Ovary (tissue), 9 donors: Measurements from ENCODE around the gene POLR3B. TPM values are rescaled to one million over a fixed set of nuclear protein-coding genes. Genes with fewer than 3 reads are reported as not detected.

ENCODE experiments used
- DNase-seq, 5 donors: peaks; one replicate each; pipeline ENCODE4 v3.0.0-alpha.2; 2019 to 2020
- H3K27ac ChIP-seq, 2 donors: fragments of 200-600 bp; one replicate each; pipeline versions ENCODE4 v1.5.1 to v1.8.0; 2019 to 2022
- H3K27me3 ChIP-seq: fragments of 200-600 bp; one replicate; pipeline ENCODE4 v1.8.0; 2022
- H3K36me3 ChIP-seq: fragments of 200-600 bp; sonication (generic); one replicate; pipeline ENCODE4 v1.5.1; 2019
- H3K4me1 ChIP-seq: one replicate; pipeline ENCODE4 v1.8.1; 2013; ENCODE audit warnings: mild to moderate bottlenecking, moderate library complexity; ENCODE audit not compliant: insufficient read depth
- H3K4me3 ChIP-seq: fragments of 200-600 bp; sonication (generic); one replicate; pipeline ENCODE4 v1.5.1; 2017
- H3K9me3 ChIP-seq, 2 donors: fragments of 200-600 bp in 1 of 2; sonication (generic) in 1 of 2; one replicate each; pipeline versions ENCODE4 v1.5.1 to v1.8.1; 2013 to 2019; ENCODE audit warnings: mild to moderate bottlenecking in 1 of 2, moderate library complexity in 1 of 2
- CTCF ChIP-seq, 3 donors: fragments of 450-650 bp in 2 of 3; fragments of 200-600 bp in 1 of 3; IDR thresholded peaks; one replicate each; pipeline versions ENCODE4 v1.5.1 to v1.8.0; 2016 to 2022; ENCODE audit warnings: antibody characterized with exemption in 3 of 3, mild to moderate bottlenecking in 1 of 3
- EP300 ChIP-seq: sonication (generic); formaldehyde crosslinking; IDR thresholded peaks from one replicate; pipeline ENCODE4 v1.6.1; 2017; ENCODE audit warnings: antibody characterized with exemption
- POLR2A ChIP-seq: fragments of 450-650 bp; IDR thresholded peaks from one replicate; pipeline ENCODE4 v1.6.1; 2017; ENCODE audit warnings: antibody characterized with exemption, mild to moderate bottlenecking, moderate library complexity
- WGBS, 3 donors: extraction: QIAGEN DNeasy Blood & Tissue Kit in 1 of 3; methylation state at CpG; one replicate each; pipeline versions ENCODE4 v1.1.5 to v1.1.7; 2013 to 2017; 5-methylcytosine and 5-hydroxymethylcytosine counted together
- intact Hi-C, 4 donors: fragments of 100-400 bp; cut with DNase I; formaldehyde crosslinking; loops; one replicate each; pipeline versions ENCODE4 v1.11.0 to v1.15.1; 2022 to 2023
- polyA plus RNA-seq, 2 donors: library from polyadenylated mRNA; stranded (reverse); fragments of 200-250 nt in 1 of 2; fragments of 350-450 nt in 1 of 2; fragmentation: Illumina TruSeq in 1 of 2; extraction: RNeasy Lipid Tissue Mini Kit (QIAGEN cat#74804) in 1 of 2; gene quantifications; one replicate each; pipeline ENCODE4 v1.2.3, GENCODE V29; 2013 to 2014
- total RNA-seq, 7 donors: library from RNA; depleted of rRNA in 2 of 7; stranded (reverse); fragments of >200 nt in 2 of 7; fragmentation: NEBNext Ultra II Directional in 3 of 7; extraction: Animal tissue kit (Norgen Biotek cat#: 25700) in 3 of 7; gene quantifications; one replicate each; pipeline versions ENCODE4 v1.1.0 to v1.2.4, GENCODE V29; 2016 to 2023
- donor health status: DM: no; HTN: no; CAD: no; lungs with moderate emphysema.
- donor health status: DM: no; HTN: no; CAD: no.
- donor health status: Bipolar disorder and iron deficiency.
- donor health status: DM: yes; HTN: yes; CAD: no.
- donor health status: DM: no; HTN: no; CAD: no.
- donor health status: DM: yes; HTN: yes; CAD: no.

POLR3B gene
- total and polyA plus RNA-seq, 9 donors, result 3.1 to 15.7 (median 9.7) TPM

GRCh38 chr12:106493531-106493930, 136.0 kb downstream of the POLR3B start:
- Histone ChIP-seq H3K36me3 (no peaks in the 10 kb centered on the region), H3K27ac (no peak overlapping the region), H3K27me3 (no peaks in the 10 kb centered on the region), H3K9me3 (no peaks in the 10 kb centered on the region), H3K4me1 (no peaks in the 10 kb centered on the region), H3K4me3 (no peak overlapping the region)
- DNase-seq, result no peak
- intact Hi-C loops, result no loop called here
- no peak for TF ChIP-seq EP300
- WGBS, 3 donors, result 74 to 86% (median 83%) methylated on average over 4 of the region's 4 CpGs

- no peak for DNase-seq
- 66 to 70% (median 70%) methylated on average over 5 of the region's 5 CpGs for WGBS, 3 donors
- H3K4me3 ChIP-seq, result no peak overlapping the region
- no peak for TF ChIP-seq CTCF (IDR thresholded peaks at IDR 0.05)
- TF ChIP-seq POLR2A, result no peak
- no peak for TF ChIP-seq EP300
- H3K4me1 ChIP-seq, result no peaks in the 10 kb centered on the region
- no peaks in the 10 kb centered on the region for H3K27me3 ChIP-seq
- H3K9me3 ChIP-seq, result no peaks in the 10 kb centered on the region
- no peak overlapping the region for H3K27ac ChIP-seq
- intact Hi-C loops, result no loop called here
- H3K36me3 ChIP-seq, result no peaks in the 10 kb centered on the region
Observed at GRCh38 chr12:106495354-106495965, 137.9 kb downstream of the POLR3B start.

- Histone ChIP-seq H3K9me3 (no peaks in the 10 kb centered on the region), H3K27ac (no peak overlapping the region), H3K4me3 (no peak overlapping the region), H3K4me1 (no peaks in the 10 kb centered on the region), H3K27me3 (no peaks in the 10 kb centered on the region), H3K36me3 (no peaks in the 10 kb centered on the region)
- WGBS, 3 donors, result 53 to 56% (median 56%) methylated on average over 7 of the region's 7 CpGs
- intact Hi-C loops, result no loop called here
- no peak for DNase-seq
- TF ChIP-seq POLR2A (no peak), EP300 (no peak), CTCF (IDR thresholded peaks at IDR 0.05) (no peak)
Observed at GRCh38 chr12:106498056-106498455, 140.5 kb downstream of the POLR3B start.

- Histone ChIP-seq H3K27me3 (no peaks in the 10 kb centered on the region), H3K9me3 (no peaks in the 10 kb centered on the region), H3K36me3 (no peaks in the 10 kb centered on the region), H3K4me3 (no peak overlapping the region), H3K4me1 (no peaks in the 10 kb centered on the region), H3K27ac (no peak overlapping the region)
- intact Hi-C loops, result no loop called here
- 93 to 100% (median 98%) methylated on average over 2 of the region's 2 CpGs for WGBS, 3 donors
- TF ChIP-seq EP300 (no peak), POLR2A (no peak), CTCF (IDR thresholded peaks at IDR 0.05) (no peak)
- no peak for DNase-seq
Observed at GRCh38 chr12:106499628-106500027, 142.1 kb downstream of the POLR3B start.

GRCh38 chr12:106506691-106507090, 149.1 kb downstream of the POLR3B start:
- 64 to 76% (median 74%) methylated on average over 9 of the region's 9 CpGs for WGBS, 3 donors
- Histone ChIP-seq H3K4me1 (no peaks in the 10 kb centered on the region), H3K27me3 (no peaks in the 10 kb centered on the region), H3K27ac (no peak overlapping the region), H3K36me3 (no peaks in the 10 kb centered on the region), H3K9me3 (no peaks in the 10 kb centered on the region), H3K4me3 (no peak overlapping the region)
- intact Hi-C loops, result no loop called here
- no peak for TF ChIP-seq POLR2A
- TF ChIP-seq EP300, result no peak
- DNase-seq, result no peak
